ENCODE results near the gene NFATC1.

The NFATC1 gene

DNA sequence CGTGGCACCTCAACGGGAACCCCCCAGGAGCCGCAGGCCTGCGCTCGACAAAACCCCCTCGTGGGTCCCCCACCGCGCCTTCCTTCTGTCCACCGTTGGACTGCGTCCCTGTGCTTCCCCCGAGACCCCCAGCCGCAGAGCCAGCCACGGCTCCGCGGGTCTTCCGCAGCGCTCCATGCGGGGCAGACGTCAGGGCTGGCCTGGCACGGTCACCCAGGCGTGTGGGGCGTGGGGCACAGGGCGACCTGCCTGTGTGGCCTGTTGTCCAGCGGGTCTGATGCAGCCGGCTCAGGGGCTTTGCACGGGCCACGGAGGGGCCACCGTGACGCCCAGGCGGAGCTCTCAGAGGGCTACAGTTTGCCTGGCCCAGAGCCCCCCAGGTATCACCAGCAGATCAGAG, 11.0 kb downstream of the NFATC1 start:
- no peaks in the 10 kb centered on the region for H3K36me3 ChIP-seq (ENCODE audit: control insufficient read depth, insufficient read depth, low read length)
- H3K4me3 ChIP-seq (replicated peaks; ENCODE audit: low read depth, low read length) = no peak overlapping the region
- no peak for DNase-seq (ENCODE audit: extremely low read depth, insufficient read length)
- H3K27me3 ChIP-seq (replicated peaks; ENCODE audit: control insufficient read depth, insufficient read depth, low read length) = no peaks in the 10 kb centered on the region; the same call in 1 of the 2 replicates
- TF ChIP-seq, protein P1, sequence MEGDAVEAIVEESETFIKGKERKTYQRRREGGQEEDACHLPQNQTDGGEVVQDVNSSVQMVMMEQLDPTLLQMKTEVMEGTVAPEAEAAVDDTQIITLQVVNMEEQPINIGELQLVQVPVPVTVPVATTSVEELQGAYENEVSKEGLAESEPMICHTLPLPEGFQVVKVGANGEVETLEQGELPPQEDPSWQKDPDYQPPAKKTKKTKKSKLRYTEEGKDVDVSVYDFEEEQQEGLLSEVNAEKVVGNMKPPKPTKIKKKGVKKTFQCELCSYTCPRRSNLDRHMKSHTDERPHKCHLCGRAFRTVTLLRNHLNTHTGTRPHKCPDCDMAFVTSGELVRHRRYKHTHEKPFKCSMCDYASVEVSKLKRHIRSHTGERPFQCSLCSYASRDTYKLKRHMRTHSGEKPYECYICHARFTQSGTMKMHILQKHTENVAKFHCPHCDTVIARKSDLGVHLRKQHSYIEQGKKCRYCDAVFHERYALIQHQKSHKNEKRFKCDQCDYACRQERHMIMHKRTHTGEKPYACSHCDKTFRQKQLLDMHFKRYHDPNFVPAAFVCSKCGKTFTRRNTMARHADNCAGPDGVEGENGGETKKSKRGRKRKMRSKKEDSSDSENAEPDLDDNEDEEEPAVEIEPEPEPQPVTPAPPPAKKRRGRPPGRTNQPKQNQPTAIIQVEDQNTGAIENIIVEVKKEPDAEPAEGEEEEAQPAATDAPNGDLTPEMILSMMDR (IDR thresholded peaks at IDR 0.05; ENCODE audit: insufficient read depth, low read length, poor library complexity, severe bottlenecking) = no peak

DNA sequence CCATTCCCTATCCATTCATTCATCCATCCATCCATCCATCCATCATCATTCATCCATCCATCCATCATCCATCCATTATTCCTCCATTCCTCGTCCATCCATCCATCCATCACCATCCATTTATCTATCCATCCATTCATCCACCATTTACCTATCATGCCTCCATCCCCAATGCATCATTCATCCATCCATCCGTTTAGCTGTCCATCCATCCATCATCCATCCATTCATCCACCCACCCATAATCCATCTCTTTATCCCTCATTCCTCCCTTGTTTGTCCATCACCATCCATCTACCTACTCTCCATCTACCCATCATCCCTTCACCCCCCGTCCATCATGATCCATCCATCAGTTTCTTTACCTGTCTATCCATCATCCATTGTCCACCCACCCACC, 13.6 kb downstream of the NFATC1 start:
- TF ChIP-seq, protein P1 (IDR thresholded peaks at IDR 0.05; ENCODE audit: insufficient read depth, low read length, poor library complexity, severe bottlenecking) = no peak
- no peak for DNase-seq (ENCODE audit: extremely low read depth, insufficient read length)
- no peaks in the 10 kb centered on the region for H3K36me3 ChIP-seq (ENCODE audit: control insufficient read depth, insufficient read depth, low read length)
- no peaks in the 10 kb centered on the region for H3K27me3 ChIP-seq (replicated peaks; ENCODE audit: control insufficient read depth, insufficient read depth, low read length)
- H3K4me3 ChIP-seq (replicated peaks; ENCODE audit: low read depth, low read length) = no peak overlapping the region

DNA sequence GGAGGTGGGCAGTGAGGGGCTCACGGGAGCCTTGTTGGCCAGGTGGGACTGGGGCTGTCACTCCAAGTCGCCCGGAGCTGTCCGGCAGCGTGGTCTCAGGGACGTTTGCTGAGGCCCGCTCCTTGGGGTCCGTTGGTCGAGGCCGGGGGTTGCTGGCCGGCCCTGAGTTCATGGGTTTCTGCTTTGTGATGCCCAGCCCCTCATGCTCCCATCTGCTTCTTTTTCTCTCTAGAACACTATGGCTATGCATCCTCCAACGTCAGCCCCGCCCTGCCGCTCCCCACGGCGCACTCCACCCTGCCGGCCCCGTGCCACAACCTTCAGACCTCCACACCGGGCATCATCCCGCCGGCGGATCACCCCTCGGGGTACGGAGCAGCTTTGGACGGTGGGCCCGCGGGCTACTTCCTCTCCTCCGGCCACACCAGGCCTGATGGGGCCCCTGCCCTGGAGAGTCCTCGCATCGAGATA, 14.5 kb downstream of the NFATC1 start:
- TF ChIP-seq, protein P1 (IDR thresholded peaks at IDR 0.05; ENCODE audit: insufficient read depth, low read length, poor library complexity, severe bottlenecking) = no peak
- no peaks in the 10 kb centered on the region for H3K36me3 ChIP-seq (ENCODE audit: control insufficient read depth, insufficient read depth, low read length)
- no peak overlapping the region for H3K4me3 ChIP-seq (replicated peaks; ENCODE audit: low read depth, low read length)
- no peak for DNase-seq (ENCODE audit: extremely low read depth, insufficient read length)
- no peaks in the 10 kb centered on the region for H3K27me3 ChIP-seq (replicated peaks; ENCODE audit: control insufficient read depth, insufficient read depth, low read length)

DNA sequence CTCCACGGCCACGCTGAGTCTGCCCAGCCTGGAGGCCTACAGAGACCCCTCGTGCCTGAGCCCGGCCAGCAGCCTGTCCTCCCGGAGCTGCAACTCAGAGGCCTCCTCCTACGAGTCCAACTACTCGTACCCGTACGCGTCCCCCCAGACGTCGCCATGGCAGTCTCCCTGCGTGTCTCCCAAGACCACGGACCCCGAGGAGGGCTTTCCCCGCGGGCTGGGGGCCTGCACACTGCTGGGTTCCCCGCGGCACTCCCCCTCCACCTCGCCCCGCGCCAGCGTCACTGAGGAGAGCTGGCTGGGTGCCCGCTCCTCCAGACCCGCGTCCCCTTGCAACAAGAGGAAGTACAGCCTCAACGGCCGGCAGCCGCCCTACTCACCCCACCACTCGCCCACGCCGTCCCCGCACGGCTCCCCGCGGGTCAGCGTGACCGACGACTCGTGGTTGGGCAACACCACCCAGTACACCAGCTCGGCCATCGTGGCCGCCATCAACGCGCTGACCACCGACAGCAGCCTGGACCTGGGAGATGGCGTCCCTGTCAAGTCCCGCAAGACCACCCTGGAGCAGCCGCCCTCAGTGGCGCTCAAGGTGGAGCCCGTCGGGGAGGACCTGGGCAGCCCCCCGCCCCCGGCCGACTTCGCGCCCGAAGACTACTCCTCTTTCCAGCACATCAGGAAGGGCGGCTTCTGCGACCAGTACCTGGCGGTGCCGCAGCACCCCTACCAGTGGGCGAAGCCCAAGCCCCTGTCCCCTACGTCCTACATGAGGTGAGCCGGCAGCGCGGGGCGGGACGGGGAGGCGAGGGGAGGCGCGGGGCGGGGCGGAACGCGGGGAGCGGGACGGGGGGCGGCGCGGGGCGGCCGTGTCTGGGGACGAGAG, 15.2 kb downstream of the NFATC1 start:
- DNase-seq (ENCODE audit: extremely low read depth, insufficient read length) = no peak
- H3K4me3 ChIP-seq (replicated peaks; ENCODE audit: low read depth, low read length) = no peak overlapping the region
- H3K36me3 ChIP-seq (ENCODE audit: control insufficient read depth, insufficient read depth, low read length) = no peaks in the 10 kb centered on the region
- no peaks in the 10 kb centered on the region for H3K27me3 ChIP-seq (replicated peaks; ENCODE audit: control insufficient read depth, insufficient read depth, low read length)
- TF ChIP-seq, protein P1 (IDR thresholded peaks at IDR 0.05; ENCODE audit: insufficient read depth, low read length, poor library complexity, severe bottlenecking) = no peak

DNA sequence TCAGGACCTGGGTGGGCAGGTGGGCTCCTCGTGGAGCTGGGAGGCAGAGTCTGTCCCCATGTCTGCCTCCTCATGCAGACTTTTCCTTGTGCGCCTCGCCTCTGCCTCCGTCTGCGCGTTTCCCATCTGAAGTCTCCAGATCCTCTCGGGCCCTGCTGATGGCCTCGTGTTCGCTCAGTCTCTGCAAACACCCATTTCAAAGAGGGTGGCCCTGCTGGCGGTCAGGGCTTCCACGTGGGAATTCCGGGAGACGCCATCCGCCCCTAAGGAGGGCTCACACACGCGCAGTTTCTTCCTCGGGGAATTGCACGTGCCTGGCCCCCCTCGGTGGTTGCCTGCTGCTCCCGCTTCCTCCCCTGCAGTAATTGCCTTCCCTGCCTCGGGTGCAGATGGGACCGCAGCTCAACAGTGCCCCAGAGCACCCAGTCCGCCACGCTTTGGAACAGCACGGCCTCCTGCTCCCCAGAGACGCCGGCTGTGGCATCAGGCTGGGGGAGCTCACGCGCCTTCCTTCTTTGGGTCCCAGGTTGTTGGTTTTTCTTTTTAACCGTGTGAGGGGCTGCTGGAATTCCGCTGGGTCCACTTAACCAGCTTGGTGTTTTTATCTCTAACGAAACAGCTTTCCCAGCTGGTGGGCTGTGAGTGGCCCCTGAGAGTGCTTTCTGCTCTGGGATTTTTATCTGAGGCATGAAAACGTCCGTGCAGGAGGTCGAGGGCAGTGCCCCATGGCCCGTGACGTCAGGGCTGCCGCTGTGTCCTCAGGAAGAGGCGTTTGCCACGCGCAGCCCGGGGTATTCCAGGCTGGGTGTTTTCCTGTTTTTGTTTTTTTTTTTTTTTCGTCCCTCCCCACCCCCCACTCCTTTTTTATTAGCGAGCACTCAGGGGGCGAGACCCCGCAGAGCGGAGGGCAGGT, 16.1 kb downstream of the NFATC1 start:
- TF ChIP-seq, protein P1 (IDR thresholded peaks at IDR 0.05; ENCODE audit: insufficient read depth, low read length, poor library complexity, severe bottlenecking) = no peak
- Histone ChIP-seq H3K27me3 (replicated peaks; ENCODE audit: control insufficient read depth, insufficient read depth, low read length) (no peaks in the 10 kb centered on the region), H3K36me3 (ENCODE audit: control insufficient read depth, insufficient read depth, low read length) (no peaks in the 10 kb centered on the region), H3K4me3 (replicated peaks; ENCODE audit: low read depth, low read length) (no peak overlapping the region)
- no peak for DNase-seq (ENCODE audit: extremely low read depth, insufficient read length)

Data from GM06990 (cell line).